ENCODE measurements around the gene NUP214.

GRCh38 chr9:131178382-131178781, 53.0 kb downstream of the NUP214 start:
- TF ChIP-seq, protein P1, sequence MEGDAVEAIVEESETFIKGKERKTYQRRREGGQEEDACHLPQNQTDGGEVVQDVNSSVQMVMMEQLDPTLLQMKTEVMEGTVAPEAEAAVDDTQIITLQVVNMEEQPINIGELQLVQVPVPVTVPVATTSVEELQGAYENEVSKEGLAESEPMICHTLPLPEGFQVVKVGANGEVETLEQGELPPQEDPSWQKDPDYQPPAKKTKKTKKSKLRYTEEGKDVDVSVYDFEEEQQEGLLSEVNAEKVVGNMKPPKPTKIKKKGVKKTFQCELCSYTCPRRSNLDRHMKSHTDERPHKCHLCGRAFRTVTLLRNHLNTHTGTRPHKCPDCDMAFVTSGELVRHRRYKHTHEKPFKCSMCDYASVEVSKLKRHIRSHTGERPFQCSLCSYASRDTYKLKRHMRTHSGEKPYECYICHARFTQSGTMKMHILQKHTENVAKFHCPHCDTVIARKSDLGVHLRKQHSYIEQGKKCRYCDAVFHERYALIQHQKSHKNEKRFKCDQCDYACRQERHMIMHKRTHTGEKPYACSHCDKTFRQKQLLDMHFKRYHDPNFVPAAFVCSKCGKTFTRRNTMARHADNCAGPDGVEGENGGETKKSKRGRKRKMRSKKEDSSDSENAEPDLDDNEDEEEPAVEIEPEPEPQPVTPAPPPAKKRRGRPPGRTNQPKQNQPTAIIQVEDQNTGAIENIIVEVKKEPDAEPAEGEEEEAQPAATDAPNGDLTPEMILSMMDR (conservative IDR thresholded peaks at IDR 0.05; ENCODE audit: low read length), result peak; percentile 96
- TF ChIP-seq EZH2phosphoT487 (IDR thresholded peaks at IDR 0.05; ENCODE audit: borderline replicate concordance, low read depth, low read length), result no peak

Measured in OCI-LY7 (cell line).